Measurements from ENCODE around the gene KBTBD12.

Gene KBTBD12

DNA sequence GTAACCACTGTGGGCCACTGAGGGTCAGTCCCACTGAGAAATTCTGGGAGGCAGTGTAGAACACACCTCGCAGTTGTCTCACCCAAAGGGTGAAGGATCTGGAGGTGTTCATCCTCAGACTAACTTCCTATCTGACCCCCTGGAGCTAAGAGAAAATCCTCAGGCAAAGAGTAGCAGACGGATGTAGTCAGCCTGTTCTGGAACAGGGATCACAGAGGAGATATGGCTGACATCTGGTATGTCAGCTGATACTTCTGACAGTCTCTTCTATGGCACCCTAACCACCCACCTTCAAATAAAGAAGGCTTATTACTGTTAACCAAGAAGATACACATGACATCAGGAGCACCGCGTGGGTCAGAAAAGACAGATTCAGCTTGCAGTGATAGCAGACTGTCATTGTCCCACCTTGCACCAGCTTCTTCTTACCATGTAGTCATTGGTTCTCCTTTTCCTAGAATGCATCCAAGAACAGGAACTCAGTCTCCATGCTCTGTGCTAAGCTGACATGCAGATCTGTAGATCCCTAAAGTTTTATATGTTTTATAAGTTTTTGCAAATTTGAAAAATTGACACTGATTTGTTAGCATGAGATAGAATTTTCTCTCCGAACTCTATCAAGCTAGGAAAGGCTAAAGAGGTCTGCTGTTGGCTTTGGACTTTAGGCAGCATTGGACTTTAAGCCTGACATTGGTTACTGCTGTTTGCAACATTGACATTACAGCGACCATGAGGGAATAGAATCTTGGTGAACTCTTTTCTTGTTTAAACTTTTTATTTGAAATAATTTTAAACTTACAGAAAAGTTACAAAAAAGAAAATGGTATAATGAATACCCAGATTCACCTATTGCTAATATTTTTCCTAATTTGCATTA lies 60.4 kb downstream of the KBTBD12 start:
- Histone ChIP-seq H3K4me2 (ENCODE audit: low read depth, low read length, poor library complexity, severe bottlenecking) (no peak overlapping the region), H3K27me3 (ENCODE audit: low read length) (no peaks in the 10 kb centered on the region), H3K9ac (ENCODE audit: low read length) (no peak overlapping the region), H3K27ac (ENCODE audit: low read depth, low read length) (no peak overlapping the region), H2AFZ (ENCODE audit: low read depth, low read length, severe bottlenecking) (no peak overlapping the region), H3K4me3 (ENCODE audit: insufficient read depth, low read length, poor library complexity, severe bottlenecking) (no peak overlapping the region), H3K9me3 (ENCODE audit: insufficient read depth, low read length) (no peaks in the 10 kb centered on the region), H3K9me2 (replicated peaks; ENCODE audit: insufficient read depth, low read length) (no peaks in the 10 kb centered on the region), H3F3A (ENCODE audit: insufficient read depth) (no peaks in the 10 kb centered on the region), H3K36me3 (ENCODE audit: low read length) (no peaks in the 10 kb centered on the region), H3K79me2 (ENCODE audit: insufficient read depth, low read length) (no peaks in the 10 kb centered on the region), H4K20me1 (ENCODE audit: low read depth, low read length) (no peaks in the 10 kb centered on the region)
- TF ChIP-seq EZH2phosphoT487 (conservative IDR thresholded peaks at IDR 0.05; ENCODE audit: low read length) (no peak), CTCF (IDR thresholded peaks at IDR 0.05; ENCODE audit: insufficient read depth, low read length, poor library complexity, severe bottlenecking) (no peak)

DNA sequence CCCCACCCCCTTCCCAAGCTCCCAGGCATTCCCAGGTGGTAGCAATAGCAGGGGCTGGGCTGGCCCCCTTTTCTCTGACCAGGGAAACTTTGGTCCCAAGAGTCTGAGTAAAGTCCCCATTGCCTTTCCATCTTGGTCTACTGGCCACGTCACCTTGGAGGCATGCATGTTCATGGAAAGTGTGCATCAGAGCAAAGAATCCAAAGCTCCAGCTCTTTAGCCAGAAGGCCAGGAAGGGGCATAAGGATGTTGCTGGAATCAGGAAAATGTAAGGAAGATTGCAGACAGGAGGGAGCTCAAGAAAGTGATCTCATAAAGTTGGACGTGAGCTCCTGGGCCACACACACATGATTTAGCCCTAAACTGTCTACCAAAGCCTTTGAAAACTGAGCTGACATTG lies 63.6 kb downstream of the KBTBD12 start:
- Histone ChIP-seq H3K27me3 (ENCODE audit: low read length) (no peaks in the 10 kb centered on the region), H4K20me1 (ENCODE audit: low read depth, low read length) (no peaks in the 10 kb centered on the region), H3K27ac (ENCODE audit: low read depth, low read length) (no peak overlapping the region), H3K9ac (ENCODE audit: low read length) (no peak overlapping the region), H3K9me3 (ENCODE audit: insufficient read depth, low read length) (no peaks in the 10 kb centered on the region), H3F3A (ENCODE audit: insufficient read depth) (no peaks in the 10 kb centered on the region), H3K9me2 (replicated peaks; ENCODE audit: insufficient read depth, low read length) (no peaks in the 10 kb centered on the region), H2AFZ (ENCODE audit: low read depth, low read length, severe bottlenecking) (no peak overlapping the region), H3K79me2 (ENCODE audit: insufficient read depth, low read length) (no peaks in the 10 kb centered on the region), H3K4me3 (ENCODE audit: insufficient read depth, low read length, poor library complexity, severe bottlenecking) (no peak overlapping the region), H3K36me3 (ENCODE audit: low read length) (no peaks in the 10 kb centered on the region), H3K4me2 (ENCODE audit: low read depth, low read length, poor library complexity, severe bottlenecking) (no peak overlapping the region)
- TF ChIP-seq EZH2phosphoT487 (conservative IDR thresholded peaks at IDR 0.05; ENCODE audit: low read length) (no peak), CTCF (IDR thresholded peaks at IDR 0.05; ENCODE audit: insufficient read depth, low read length, poor library complexity, severe bottlenecking) (no peak)

- H3F3A ChIP-seq (ENCODE audit: insufficient read depth): no peaks in the 10 kb centered on the region
- no peak overlapping the region for H3K4me2 ChIP-seq (ENCODE audit: low read depth, low read length, poor library complexity, severe bottlenecking)
- H3K9ac ChIP-seq (ENCODE audit: low read length): no peak overlapping the region
- H3K9me3 ChIP-seq (ENCODE audit: insufficient read depth, low read length): no peaks in the 10 kb centered on the region
- H3K27me3 ChIP-seq (ENCODE audit: low read length): no peaks in the 10 kb centered on the region
- H3K9me2 ChIP-seq (replicated peaks; ENCODE audit: insufficient read depth, low read length): no peaks in the 10 kb centered on the region
- no peaks in the 10 kb centered on the region for H3K79me2 ChIP-seq (ENCODE audit: insufficient read depth, low read length)
- no peaks in the 10 kb centered on the region for H3K36me3 ChIP-seq (ENCODE audit: low read length)
- no peaks in the 10 kb centered on the region for H4K20me1 ChIP-seq (ENCODE audit: low read depth, low read length)
- H3K4me3 ChIP-seq (ENCODE audit: insufficient read depth, low read length, poor library complexity, severe bottlenecking): no peak overlapping the region
- H2AFZ ChIP-seq (ENCODE audit: low read depth, low read length, severe bottlenecking): no peak overlapping the region
- TF ChIP-seq CTCF (IDR thresholded peaks at IDR 0.05; ENCODE audit: insufficient read depth, low read length, poor library complexity, severe bottlenecking) (no peak), EZH2phosphoT487 (conservative IDR thresholded peaks at IDR 0.05; ENCODE audit: low read length) (no peak)
- H3K27ac ChIP-seq (ENCODE audit: low read depth, low read length): no peak overlapping the region
Measured at GRCh38 chr3:127979473-127979872, 64.4 kb downstream of the KBTBD12 start.
